Left kidney (tissue), 2 donors: ENCODE data around the gene FNBP1. TPM values are rescaled to one million over a fixed set of nuclear protein-coding genes. Genes with fewer than 3 reads are reported as not detected.

Source experiments
- DNase-seq: peaks from one replicate; pipeline ENCODE4 v3.0.0-alpha.2; 2013
- polyA plus RNA-seq: library from polyadenylated mRNA; unstranded; fragments of 120-200 nt; gene quantifications from one replicate; pipeline ENCODE4 v1.2.1, GENCODE V29; 2013; ENCODE audit not compliant: insufficient read length

FNBP1 gene
- polyA plus RNA-seq, 1 donor: 57.8 TPM

DNA sequence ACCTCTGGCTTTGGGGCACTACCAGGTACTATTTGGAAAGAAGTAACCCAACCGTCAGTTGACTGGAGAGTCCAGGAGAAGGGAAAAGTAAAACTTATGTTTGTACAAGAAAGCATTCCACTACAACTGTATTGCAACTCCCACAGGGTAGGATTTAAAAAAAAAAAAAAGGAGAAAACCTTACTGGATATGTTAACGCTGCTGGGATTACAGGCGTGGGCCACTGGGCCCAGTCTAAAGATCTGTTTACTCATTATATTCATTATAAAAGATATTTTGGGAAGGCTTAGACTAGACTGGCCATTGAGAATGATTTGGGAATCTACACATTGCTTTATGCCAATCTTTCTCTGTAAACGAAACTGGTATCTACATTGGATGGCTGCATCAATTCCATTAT, 121.1 kb downstream of the FNBP1 start:
- no peak for DNase-seq

DNA sequence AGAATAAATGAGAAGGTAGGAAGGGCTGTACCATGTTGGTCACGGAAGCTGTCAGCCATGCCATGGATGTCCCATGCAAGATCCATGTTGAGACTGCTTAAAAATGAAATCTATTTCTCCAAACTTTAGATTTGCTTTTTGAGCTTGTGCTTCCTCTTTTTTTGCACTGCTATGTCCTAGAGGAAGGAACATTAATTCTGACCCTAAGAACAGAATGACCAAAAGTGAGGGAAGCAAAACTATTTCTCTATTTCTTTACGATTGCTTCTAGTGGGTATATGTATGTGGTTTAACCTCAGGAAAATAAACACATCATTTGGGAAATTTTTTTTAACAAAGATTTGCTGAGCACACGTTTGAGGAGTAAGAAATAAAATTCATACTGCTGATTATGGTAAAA, 123.1 kb downstream of the FNBP1 start:
- DNase-seq: no peak

DNA sequence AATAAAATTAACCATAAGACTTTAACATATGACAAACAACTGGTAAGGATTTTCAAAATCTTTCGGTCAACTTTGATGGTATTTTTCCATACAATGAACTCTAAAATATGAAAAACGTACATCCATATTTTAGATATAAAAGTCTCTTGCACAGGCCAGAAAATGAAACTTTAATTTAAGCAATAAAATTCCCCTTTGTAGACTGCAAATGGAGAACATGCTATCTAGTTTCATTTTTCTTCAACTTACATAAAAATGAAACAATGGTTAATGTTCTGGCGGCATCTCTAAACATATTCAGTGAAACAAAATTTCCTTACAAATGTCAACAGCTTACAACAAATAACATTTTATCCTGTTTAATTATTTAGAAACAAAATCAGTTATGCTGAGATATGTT, 123.7 kb downstream of the FNBP1 start:
- no peak for DNase-seq

DNA sequence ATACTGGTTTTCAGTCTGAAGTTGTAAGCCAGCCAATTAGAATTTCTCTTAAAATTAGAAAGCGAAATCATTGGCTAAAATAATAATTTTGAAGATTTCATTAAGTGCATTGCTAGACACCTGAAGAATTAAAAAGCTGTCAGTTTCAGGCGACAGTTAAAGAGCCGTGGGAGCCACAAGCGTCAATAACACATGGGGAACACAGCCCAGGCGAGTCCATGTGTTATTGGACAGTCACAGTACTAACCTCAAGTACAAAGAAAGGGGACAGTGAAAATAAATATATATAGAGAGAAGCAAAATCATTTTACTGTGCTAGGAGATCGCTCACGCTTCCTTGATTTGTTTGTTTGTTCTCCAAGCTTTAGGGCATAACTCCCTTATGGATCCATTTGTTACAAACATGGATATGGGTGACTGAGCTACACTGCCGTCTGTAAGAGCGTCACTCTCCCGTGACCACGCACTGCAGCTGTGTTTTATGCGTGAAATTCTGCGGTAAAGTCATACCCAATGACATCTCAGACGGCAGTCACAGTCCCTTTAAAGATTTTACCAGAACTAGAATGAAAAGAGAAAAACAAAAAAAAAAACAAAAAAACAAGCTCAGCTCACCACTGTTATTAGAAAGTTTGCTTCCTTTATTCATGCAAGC, 124.6 kb downstream of the FNBP1 start:
- DNase-seq: no peak

DNA sequence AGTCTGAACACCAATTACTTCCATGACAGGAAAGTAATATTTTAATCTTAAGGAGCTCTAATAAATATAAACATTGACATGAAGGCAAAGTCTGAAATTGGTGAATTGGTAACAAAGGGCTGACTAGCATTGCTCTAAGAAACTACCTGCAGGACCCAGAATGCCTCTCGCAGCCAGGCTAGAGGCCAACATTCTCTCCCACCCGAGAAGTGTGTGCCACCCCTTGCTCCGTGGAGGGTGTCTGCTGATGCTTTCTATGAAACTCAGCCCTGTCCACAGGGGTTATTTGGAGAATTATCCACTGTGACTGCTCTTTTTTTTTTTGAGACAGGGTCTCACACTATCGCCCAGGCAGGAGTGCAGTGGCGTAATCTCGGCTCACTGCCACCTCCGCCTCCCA, 126.3 kb downstream of the FNBP1 start:
- no peak for DNase-seq

DNA sequence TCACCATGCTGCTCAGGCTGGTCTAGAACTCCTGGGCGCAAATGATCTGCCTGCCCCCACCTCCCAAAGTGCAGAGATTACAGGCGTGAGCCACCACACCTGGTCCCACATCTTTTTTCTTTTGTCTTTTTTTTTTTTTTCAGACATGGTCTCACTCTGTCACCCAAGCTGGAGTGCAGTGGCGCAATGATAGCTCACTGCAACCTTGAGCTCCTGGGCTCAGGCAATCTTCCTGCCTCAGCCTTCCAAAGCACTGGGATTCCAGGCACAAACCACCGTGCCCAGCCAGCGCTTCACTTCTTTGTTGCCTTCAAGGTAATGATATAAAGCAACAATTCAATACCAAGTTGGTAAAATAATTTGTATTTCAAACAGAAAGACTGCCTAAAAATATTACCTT, 128.9 kb downstream of the FNBP1 start:
- DNase-seq: no peak

DNA sequence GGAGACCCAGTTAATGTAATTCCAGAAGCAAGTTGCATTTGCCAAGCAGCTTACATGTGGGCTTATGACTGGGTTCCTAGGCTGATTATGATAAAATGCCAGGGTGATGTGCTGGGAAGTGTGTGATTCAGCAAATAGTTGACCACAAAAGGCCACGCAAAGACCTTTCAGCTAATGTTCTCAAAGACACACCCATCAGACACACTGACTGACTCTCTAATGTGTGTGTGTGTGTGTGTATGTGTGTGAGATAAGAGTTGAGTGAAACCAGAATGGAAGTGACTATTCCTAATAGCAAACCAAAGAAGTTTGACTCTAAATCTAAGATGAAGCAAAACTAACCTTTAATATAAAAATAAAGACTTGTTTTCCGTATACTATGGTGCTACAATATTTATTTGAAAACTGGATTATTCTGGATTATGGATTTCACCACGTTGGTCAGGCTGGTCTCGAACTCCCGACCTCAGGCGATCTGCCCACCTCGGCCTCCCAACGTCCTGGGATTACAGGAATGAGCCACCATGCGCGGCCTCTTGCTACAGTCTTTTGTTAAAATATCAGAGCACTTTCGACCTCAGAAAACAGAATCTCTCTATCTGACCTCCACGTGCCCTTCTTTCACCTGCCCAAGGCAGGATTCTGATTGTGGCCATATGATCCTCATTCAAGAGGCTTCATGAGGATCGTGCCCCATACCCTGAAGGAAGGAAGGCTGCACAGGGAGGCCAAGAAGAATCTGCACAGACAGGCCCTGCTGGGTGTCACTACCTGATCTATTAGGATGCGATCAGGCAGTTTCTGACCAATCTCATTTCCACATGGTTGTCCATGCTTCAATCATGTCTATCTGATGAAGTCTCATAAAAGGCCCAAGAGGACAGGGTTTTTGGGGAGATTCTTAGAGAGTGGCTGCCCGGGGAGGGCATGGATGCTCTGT, 132.1 kb downstream of the FNBP1 start:
- no peak for DNase-seq

DNA sequence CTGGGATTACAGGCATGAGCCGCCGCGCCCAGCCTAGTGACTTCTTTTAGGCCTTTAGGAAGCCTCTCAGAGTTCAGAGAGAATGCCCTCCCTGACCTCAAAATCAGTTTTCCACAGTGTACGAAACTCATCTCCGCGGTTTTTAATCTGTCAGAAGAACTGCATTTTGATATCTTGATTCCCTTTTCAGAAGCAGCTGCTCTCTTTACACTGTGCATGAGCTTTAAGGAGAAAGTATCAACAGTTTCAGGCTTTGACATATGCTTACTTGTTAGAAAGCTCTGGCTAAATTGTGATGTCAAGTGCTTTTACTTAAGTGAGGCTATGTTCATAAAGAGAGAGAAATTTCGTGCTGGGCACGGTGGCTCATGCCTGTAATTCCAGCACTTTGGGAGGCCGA, 133.1 kb downstream of the FNBP1 start:
- DNase-seq: no peak

DNA sequence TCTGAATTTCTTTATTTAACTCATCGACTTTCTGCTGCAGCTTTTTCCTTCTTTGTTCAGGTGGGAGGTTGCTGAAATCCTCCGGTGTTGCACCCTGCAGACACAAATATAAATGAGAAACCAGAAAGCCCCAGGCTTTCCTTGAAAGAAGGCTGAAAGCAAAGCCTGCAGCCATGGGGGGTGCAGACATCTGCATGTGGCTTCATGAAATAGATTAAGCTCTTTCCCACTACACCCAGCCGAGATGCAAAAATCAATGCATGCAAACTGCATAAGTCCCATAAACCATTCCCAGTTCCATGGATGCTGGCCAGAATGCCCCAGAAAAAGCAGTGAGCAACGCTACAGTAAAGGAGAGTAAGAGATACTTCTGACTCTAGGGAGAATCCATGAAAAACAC, 134.1 kb downstream of the FNBP1 start:
- no peak for DNase-seq

DNA sequence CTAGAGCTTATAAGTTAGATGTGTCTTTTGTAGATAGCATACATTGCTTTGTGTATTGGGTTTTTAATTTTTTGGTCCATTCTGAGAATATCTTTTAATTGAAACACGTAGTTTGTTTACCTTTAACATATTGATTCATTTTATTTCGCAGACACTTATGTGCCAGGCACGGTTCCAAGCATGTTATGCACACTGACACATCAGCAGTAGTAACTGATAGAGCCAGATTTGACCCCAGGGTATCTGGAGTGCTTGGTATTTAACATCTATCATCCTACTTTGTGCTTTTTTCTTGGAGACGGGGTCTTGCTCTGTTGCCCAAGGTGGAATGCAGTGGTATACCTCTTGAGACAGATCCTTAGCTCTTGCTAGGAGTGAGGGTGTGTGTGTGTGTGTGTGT, 135.8 kb downstream of the FNBP1 start:
- no peak for DNase-seq

DNA sequence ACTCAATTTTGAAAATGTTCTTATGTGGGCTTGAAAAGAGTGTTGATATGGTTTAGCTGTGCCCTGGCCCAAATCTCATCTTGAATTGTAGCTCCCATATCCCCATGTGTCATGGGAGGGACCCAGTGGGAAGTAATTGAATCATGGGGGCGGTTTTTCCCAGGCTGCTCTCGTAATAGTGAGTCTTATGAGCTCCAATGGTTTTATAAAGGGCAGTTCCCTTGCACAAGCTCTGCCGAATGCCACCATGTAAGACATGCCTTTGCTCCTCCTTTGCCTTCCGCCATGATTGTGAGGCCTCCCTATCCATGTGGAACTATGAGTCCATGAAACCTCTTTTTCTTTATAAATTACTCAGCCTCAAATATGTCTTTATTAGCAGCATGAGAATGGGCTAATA, 136.7 kb downstream of the FNBP1 start:
- no peak for DNase-seq

DNA sequence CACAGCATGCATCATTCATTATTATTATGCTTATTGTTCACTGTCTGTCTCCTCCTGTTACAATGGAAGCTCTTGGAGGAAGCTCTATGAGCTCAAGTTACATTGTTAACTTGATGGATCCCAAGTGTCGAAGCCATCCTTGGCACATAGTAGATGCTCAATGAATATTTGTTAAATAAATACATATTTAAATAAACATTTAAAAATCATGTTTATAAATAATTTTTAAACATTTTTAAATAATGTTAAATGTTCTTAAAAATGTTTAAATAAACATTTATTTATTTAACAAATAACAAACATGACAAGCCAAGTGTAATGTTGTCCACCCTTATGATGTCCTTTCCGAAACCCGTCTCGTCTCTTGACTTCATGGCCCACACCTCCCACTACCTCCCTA, 138.3 kb downstream of the FNBP1 start:
- DNase-seq: no peak

DNA sequence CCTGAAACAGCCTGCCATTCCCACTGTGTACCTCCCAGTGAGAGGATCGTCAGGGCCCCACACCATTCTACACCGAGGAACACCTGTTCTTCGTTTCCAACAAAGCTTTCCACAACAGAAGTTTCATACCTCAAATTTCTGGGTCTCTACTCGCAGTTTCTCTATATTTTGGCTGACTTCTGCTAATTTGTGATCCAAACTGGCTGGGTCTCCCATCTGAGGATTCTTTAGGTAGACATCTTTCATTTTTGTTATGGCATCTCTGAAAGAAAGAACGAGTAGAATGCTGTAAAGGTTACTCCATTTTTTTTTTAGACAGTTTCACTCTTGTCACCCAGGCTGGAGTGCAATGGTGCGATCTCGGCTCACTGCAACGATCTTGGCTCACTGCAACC, 140.3 kb downstream of the FNBP1 start:
- no peak for DNase-seq

DNA sequence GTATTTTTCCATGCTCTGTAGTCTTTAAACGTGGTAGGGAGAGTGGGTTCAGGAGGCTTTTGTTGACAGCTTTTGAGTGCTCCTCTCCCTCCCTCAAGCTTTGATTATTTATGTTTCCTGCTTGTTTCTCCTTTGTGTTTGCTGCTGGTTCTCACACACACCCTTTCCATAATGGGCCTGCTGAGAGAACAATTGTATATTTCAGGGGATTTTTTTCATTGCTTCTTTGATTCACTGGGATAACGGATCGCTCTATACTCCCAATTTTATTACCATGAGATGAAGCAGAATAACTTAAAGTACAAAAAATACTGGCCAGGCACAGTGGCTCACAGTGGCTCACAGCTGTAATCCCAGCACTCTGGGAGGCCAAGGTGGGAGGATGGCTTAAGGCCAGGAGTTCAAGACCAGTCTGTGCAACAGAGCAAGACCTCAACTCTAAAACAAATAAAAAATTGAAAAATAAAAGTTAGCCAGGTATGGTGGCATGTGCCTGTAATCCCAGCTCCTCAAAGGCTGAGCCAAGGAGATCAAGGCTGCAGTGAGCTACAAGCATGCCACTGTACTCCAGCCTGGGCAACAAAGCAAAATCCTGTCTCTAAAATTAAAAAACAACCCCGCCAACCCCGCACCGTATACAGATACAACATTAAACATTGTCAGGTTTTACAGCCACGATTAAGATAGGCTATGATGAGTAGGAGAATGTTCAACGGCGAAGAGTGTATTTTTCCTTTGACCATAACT, 140.8 kb downstream of the FNBP1 start:
- DNase-seq: no peak

DNA sequence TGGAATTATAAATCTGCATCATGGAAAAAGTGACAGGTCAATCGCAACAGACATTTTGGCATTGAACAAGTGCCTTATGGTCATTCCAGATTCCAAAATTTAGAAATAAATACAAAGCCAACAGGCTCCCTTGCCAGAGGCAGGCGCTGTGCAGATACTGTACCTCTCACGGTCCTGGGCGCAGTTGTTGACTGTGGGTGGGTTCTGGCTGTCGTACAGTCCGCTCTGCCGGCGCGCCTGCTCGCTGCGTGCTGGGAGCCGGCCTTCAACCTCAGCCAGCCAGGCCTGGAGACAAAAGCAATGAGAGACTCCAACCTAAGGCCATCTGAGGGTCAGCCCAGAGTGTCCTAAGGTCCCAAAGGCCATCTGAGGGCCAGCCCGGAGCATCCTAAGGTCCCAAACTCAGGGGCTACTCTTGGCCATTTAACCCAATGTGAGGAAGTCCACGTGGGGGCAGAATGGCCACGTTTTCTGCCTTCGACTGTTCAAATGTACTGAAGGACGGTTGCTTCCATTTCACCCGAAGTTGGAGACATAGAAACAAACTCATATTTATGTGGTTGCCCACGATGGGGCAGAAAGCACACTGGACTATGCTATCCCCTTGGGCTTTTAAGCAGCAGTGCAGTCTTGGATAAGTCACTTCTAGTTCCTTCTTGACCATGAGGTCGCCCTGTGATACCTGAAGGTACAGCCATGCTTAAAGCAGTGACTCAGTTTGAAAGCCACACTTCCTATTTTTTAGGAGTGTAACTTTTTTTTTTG, 142.5 kb downstream of the FNBP1 start:
- DNase-seq: no peak

DNA sequence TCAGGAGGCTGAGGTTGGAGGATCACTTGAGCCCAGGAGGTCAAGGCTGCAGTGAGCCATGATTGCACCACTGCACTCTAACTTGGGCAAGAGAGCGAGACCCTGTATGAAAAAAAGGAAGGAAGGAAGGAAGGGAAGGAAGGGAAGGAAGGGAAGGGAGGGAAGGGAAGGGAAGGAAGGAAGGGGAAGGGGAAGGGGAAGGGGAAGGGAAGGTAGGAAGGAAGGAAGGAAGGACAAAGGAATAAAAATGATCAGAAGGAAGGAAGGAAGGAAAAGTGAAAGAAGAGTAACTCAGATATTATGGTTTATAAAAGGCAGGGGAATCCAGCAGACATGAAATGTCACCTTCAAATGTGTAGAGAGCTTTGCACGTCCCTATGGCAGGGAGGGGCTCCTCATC, 143.4 kb downstream of the FNBP1 start:
- no peak for DNase-seq

DNA sequence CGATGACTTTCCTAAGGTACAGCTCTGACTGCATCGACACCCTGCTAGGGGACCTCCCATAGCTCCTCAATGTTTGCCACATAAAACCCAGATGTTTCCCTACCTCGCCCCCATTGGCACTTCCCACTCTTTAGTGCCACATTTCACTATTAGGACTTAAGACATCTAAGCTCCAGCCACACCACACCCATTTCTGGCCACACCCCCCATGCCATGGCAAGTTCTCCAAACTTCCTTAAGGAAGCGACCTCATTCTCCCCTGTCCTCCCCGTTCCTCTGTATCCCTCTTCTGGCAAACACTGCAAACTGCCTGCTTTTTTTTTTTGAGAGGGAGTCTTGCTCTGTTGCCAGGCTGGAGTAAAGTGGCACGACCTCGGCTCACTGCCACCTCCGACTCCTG, 144.8 kb downstream of the FNBP1 start:
- no peak for DNase-seq

DNA sequence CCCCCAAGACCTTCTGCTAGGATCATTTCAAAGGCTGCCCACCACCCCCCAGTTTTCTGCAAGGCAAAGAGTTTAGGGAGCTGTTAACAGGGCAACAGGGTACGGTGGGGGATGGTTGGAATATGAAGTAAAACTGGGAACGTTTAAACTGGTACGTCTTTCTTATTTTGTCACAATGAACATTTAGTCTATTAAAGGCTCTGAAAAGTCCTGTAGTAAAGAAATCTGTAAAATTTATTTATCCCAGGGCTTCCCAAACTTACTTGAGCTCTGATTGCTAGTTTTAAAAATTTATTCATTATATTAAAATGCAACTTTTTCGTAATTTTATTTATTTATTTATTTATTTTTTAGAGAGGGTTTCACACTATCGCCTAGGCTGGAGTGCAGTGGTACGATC, 145.7 kb downstream of the FNBP1 start:
- DNase-seq: no peak

DNA sequence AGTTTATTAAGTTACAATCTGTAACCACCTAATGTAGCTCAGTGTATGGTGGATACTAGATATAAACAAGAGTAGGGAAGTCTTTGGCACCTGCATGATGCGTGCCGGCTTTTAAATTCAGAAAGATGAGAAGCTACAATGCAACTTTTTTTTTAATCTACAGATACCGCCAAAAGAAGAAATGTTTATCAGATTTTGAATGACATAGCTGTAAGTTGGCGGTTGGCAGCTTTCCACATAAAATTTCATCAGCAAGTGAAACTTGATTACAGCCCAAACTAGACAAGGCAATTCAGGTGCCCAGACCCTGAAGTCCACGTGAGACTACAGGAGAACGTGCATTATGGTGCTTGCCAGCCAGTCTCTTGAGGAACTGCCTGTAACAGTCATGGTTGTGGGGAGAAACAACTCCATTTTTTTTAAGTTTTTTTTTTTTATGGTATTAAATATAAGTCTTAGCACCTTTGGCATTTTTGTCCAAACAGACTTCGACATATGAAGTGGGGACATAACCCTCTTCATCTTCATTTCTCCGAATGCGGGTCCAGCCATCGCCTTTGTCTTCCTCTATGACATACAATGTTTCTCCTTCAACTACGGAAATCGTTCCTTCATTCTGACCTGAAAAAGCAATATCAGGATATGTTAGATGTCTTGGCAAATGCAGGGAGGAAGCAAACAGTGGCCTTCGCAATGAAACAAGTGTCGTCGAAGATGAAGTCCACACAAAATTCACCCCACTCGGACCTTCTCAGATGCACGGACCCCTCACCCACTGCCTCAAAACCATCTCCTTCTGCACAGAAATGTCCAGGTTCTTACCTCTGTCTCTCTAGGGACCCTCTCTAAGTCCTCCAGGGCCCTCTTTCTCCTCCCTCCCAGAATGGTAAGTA, 147.4 kb downstream of the FNBP1 start:
- DNase-seq: no peak

DNA sequence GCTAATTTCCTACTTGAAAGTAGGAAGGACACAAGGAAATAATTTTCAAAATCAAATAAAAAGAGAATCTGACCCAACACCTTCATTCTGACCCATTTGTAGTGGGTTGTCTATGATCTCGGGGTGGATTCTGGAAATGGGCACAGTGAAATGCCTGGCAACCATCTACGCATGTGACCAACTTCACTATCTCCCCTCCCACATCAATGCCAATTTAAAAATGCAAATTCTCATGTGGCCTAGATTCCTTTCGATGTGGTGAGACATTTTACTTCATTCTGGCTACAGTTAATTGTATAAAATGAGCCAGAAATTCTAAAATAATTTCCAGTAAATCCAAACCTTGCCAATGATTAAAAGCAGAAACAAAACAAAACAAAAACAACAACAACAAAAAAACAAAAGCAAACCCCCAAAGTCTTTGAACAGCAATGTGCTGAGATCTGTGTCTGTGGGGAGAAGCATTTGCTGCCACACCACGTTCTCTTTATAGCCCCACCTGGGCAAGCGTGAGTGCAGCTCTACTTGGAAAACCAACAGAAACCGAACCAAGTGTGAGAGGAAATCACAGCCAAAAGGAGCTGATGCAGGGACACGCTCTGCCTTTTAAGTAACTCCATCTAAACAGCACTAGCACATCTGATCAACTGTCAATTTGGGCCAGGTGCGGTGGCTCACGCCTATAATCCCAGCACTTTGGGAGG, 148.7 kb downstream of the FNBP1 start:
- no peak for DNase-seq

DNA sequence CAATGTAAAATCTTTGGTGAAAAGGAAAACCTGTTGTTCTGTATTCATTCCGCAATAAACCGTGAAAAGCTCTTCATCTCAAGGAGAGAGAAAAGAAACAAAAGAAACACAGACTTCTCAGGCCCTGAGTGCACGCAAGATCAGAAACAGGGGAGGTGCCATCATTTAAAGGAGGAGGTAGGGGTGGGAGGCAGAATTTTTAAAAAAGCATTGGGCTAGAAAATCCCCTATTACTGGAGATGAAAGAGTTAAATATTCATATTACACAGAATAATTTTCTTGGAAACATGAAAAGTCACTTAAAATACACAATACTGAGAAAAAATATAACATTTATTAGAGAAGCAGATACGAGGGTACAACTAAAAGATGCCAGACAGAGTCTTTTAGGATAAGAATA, 151.4 kb downstream of the FNBP1 start:
- no peak for DNase-seq
